ENCODE data around the gene CRACR2A. TPM values are rescaled to one million over a fixed set of nuclear protein-coding genes. Genes with fewer than 3 reads are reported as not detected.

CRACR2A gene
- total RNA-seq, 1 donor from 2014 or later: 6.2 TPM

DNA sequence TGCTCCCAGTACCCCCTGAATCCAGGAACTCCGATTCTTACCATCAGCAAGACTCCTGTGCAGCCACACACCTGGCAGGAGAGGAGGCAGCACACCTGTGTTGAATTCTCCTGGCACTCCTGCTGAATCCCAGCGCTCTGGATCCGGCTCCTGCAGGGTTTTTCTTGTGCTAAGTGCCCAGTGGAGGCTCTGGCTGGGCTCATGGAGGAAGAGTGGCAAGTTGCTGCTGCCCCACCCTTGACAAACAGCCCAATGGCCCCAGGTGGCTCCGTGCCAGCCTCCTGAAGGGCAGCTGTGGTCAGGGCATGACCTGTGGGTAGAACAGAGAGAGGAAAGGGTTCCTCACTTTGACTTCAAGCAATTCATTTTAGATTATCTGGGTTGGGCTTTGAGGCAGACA lies 20.0 kb downstream of the CRACR2A start:
- TF ChIP-seq, protein P1, sequence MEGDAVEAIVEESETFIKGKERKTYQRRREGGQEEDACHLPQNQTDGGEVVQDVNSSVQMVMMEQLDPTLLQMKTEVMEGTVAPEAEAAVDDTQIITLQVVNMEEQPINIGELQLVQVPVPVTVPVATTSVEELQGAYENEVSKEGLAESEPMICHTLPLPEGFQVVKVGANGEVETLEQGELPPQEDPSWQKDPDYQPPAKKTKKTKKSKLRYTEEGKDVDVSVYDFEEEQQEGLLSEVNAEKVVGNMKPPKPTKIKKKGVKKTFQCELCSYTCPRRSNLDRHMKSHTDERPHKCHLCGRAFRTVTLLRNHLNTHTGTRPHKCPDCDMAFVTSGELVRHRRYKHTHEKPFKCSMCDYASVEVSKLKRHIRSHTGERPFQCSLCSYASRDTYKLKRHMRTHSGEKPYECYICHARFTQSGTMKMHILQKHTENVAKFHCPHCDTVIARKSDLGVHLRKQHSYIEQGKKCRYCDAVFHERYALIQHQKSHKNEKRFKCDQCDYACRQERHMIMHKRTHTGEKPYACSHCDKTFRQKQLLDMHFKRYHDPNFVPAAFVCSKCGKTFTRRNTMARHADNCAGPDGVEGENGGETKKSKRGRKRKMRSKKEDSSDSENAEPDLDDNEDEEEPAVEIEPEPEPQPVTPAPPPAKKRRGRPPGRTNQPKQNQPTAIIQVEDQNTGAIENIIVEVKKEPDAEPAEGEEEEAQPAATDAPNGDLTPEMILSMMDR (IDR thresholded peaks at IDR 0.05; ENCODE audit: insufficient read depth, low read length, poor library complexity, severe bottlenecking): no peak
- DNase-seq (ENCODE audit: low read depth): no peak

DNA sequence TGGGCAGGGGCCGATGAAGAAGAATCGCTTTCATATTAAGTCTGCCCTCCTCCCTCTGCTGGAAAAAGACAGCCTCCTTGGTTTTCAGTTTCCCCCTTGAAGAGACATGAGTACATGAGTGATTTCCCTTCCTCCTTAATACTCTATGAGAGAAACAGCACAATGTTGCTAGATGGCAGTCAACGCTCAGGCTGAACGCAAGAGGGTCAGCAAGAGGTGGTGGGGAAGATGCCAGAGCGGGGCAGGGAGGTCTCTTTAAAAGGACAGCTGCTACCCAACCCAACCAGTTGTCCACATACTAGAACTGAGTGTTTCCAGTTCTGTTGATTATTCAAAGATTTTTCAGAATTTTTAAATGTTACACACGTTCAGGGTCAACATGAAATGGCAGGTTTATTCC lies 22.8 kb downstream of the CRACR2A start:
- no peaks in the 10 kb centered on the region for H3K36me3 ChIP-seq (ENCODE audit: control insufficient read depth, insufficient read depth, low read length)
- TF ChIP-seq, protein P1 (IDR thresholded peaks at IDR 0.05; ENCODE audit: insufficient read depth, low read length, poor library complexity, severe bottlenecking): no peak
- no peaks in the 10 kb centered on the region for H3K27me3 ChIP-seq (ENCODE audit: control insufficient read depth, insufficient read depth, low read length)
- no peak overlapping the region for H3K4me3 ChIP-seq (ENCODE audit: low read depth, low read length)
- no peak for DNase-seq (ENCODE audit: low read depth)

More for the DNA sequence above, 20.0 kb downstream of the CRACR2A start:
- no peaks in the 10 kb centered on the region for H3K27me3 ChIP-seq (ENCODE audit: control insufficient read depth, insufficient read depth, low read length)
- no peak overlapping the region for H3K4me3 ChIP-seq (ENCODE audit: low read depth, low read length)
- H3K36me3 ChIP-seq (ENCODE audit: control insufficient read depth, insufficient read depth, low read length): no peaks in the 10 kb centered on the region

DNA sequence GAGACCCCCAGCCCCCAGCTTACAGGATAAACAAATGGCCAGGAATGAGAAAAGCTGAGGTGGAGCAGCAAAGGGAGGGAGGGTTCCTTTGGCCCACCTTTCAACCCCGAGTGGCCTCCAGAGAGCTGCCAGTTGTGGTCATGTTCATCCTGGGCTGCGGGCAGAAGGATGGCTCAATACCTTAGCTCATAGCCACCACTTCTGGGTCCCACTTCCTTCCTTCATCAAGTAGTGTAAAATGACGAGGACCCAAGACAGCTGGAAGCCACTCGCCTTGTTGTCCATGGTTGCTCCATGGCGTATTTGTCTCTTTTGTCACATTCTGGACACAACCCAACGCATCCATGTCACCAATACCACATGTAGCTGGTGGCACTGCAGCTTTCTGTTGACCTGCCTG lies 24.2 kb downstream of the CRACR2A start:
- H3K36me3 ChIP-seq (ENCODE audit: control insufficient read depth, insufficient read depth, low read length): no peaks in the 10 kb centered on the region
- no peaks in the 10 kb centered on the region for H3K27me3 ChIP-seq (ENCODE audit: control insufficient read depth, insufficient read depth, low read length)
- no peak overlapping the region for H3K4me3 ChIP-seq (ENCODE audit: low read depth, low read length)
- TF ChIP-seq, protein P1 (IDR thresholded peaks at IDR 0.05; ENCODE audit: insufficient read depth, low read length, poor library complexity, severe bottlenecking): no peak
- no peak for DNase-seq (ENCODE audit: low read depth)

DNA sequence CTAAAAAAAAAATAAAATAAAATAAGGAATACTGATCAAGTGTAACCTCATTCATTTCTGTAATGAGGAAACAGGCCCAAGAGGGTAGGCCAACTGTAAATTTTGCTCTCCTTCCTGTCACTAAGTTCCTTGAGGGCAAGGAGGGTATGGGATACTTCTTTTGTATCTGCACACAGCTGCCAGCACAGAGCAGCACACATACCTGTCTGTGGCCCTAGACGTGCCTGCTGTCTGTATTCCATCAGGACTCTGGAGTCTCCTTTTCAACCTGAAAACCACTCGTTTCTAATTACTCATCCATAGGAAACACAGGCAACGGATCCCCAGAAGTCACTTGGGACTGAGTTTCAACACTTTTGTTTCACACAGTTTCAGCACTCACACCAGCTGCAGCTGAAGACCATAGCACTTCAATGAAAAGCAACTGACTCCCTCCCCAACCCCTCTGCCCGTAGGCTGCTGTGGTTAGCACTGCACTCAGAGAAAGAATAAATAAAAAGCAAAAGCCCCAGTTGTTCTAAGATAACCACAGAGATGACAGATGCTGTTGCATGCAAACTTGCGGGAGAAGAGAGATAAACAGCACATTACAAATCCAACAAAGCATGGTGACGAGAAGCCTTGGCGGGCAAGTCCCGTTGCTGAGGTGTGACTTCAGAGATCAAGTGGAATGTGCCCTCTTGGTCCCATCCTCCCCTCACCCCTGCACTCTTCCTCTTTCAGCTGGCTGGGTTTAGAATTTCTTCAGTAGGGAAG lies 24.9 kb downstream of the CRACR2A start:
- TF ChIP-seq, protein P1 (IDR thresholded peaks at IDR 0.05; ENCODE audit: insufficient read depth, low read length, poor library complexity, severe bottlenecking): no peak

DNA sequence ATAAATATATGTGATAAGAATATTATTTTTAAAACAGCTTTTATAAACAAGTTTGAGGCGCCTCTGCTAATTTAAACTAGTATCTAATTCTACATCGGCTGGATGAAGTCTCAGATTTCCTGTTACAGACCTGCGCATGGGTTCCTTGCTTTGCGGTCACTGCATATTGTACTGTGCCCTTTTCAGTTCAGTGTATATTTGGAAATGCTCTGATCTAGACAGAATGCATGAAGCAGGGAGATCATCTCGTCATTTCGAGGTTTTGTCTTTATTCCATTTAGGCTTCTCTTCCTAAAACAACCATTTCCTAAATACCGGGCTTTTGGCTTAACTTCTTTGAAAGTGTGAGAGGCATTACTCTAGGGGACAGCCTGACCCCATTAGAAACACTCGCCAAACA lies 25.6 kb downstream of the CRACR2A start:
- no peaks in the 10 kb centered on the region for H3K36me3 ChIP-seq (ENCODE audit: control insufficient read depth, insufficient read depth, low read length)
- no peak overlapping the region for H3K4me3 ChIP-seq (ENCODE audit: low read depth, low read length)
- DNase-seq (ENCODE audit: low read depth): no peak
- TF ChIP-seq, protein P1 (IDR thresholded peaks at IDR 0.05; ENCODE audit: insufficient read depth, low read length, poor library complexity, severe bottlenecking): no peak
- H3K27me3 ChIP-seq (ENCODE audit: control insufficient read depth, insufficient read depth, low read length): no peaks in the 10 kb centered on the region

More for the DNA sequence above, 24.9 kb downstream of the CRACR2A start:
- Histone ChIP-seq H3K4me3 (ENCODE audit: low read depth, low read length) (no peak overlapping the region), H3K36me3 (ENCODE audit: control insufficient read depth, insufficient read depth, low read length) (no peaks in the 10 kb centered on the region), H3K27me3 (ENCODE audit: control insufficient read depth, insufficient read depth, low read length) (no peaks in the 10 kb centered on the region)
- DNase-seq (ENCODE audit: low read depth): no peak

DNA sequence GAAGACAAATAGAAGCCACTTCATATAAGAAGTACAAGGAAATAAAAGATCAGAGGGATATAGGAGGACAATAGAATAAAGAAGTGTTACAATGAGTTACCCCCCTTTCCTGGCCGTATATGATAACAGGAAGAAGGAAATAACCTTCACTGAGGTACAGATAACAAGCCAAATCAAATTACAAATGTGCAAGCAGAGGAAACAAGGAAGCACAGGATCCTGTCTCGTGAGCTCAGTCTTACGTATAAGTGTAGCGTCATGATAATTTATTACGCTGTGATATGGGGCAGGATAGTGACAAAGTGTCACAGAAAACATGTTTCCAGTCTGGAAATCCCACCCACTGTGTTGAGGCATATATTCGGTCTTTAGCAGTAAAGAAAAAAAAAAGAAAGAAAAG lies 26.5 kb downstream of the CRACR2A start:
- no peak overlapping the region for H3K4me3 ChIP-seq (ENCODE audit: low read depth, low read length)
- no peaks in the 10 kb centered on the region for H3K36me3 ChIP-seq (ENCODE audit: control insufficient read depth, insufficient read depth, low read length)
- no peaks in the 10 kb centered on the region for H3K27me3 ChIP-seq (ENCODE audit: control insufficient read depth, insufficient read depth, low read length)
- TF ChIP-seq, protein P1 (IDR thresholded peaks at IDR 0.05; ENCODE audit: insufficient read depth, low read length, poor library complexity, severe bottlenecking): no peak
- no peak for DNase-seq (ENCODE audit: low read depth)
